ENCODE data around the gene PLXNA2.

GRCh38 chr1:208038303-208038702 is 205.9 kb downstream of the PLXNA2 start:
- TF ChIP-seq CTCF (conservative IDR thresholded peaks at IDR 0.05): no peak
- no peak for TF ChIP-seq EZH2 (IDR thresholded peaks at IDR 0.05; ENCODE audit: low read depth)

Measured in PC-9 (cell line).